ENCODE data around the gene ZNF235.
"Not testable (repeated sequence)": the region's sequence is repeated elsewhere in the genome, so short reads cannot be mapped to it uniquely, and the experiment has no call there.

ZNF235 gene

GRCh38 chr19:44255705-44256411 is 49.0 kb downstream of the ZNF235 start:
- no peak for DNase-seq

DNA sequence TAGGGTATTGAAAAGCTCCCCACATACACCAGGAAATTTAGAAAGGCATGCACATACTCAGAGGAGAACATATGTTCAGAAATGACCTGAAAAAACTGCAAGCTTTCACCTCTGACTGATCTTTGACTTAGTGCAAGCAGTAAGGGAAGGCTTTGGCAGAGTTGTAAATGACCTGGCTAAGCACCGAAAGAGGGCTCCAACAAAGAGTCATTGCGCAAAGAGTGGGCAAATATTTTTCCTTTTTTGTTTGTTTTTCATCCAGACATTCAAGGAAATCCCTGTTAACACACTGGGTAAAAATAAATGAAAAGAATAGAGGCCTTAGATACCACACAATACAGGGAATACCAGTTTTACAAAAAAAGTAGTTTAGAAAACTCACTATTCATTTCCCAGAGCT is 50.3 kb downstream of the ZNF235 start:
- DNase-seq = no peak

GRCh38 chr19:44253392-44253791 is 51.4 kb downstream of the ZNF235 start:
- not testable (repeated sequence) for DNase-seq

GRCh38 chr19:44252332-44252731 is 52.5 kb downstream of the ZNF235 start:
- DNase-seq = not testable (repeated sequence)

GRCh38 chr19:44236384-44236783 is 68.4 kb downstream of the ZNF235 start:
- DNase-seq = no peak

All from T-helper 2 cell (primary cell).